ENCODE measurements around the gene CWC25. TPM values are rescaled to one million over a fixed set of nuclear protein-coding genes. Genes with fewer than 3 reads are reported as not detected.

Gene CWC25
- total and polyA plus RNA-seq, 9 of the 15 experiments (the other 6 are each of a cell fraction or from before 2014, with no cell fraction given) = 16.5 to 27.4 (median 23.0) TPM

DNA sequence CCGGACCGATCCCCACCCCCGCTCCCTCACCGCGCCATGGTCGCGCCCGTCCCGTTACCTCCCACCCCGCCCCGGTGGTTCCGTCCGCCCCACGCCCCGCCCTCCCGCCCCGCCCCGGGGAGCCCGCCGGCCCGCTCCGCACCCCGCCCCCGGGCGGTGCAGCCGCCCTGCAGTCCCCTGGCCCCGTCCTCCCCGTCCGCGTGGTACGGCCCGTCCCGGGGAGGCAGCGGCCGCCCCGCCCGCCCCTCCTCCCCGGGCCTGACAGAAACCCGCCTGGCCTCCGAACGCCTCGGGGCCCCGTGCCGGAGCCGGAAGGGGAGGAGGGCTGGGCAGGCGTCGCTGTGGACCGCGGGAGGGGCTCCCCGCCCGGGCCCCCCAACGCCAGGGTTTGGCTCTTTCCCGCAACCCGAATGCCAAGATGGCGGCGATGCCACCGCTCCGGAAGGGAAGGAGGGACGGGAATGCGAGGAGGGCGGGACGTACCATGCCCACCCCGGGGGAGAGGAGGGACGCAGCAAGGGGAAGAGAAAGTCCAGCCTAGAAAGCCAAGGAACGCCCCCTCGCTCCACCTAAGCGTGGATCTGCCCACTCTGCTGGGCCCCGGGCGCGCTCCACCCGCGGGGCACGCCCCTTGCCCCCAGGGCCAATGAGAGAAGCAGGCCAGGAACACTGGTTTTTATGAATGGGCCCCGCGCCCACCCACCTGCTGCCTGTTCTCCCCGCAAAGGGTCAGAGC lies 25.5 kb downstream of the CWC25 start, which contains the start of gene PIP4K2B (continued):
- TF ChIP-seq, protein P1, sequence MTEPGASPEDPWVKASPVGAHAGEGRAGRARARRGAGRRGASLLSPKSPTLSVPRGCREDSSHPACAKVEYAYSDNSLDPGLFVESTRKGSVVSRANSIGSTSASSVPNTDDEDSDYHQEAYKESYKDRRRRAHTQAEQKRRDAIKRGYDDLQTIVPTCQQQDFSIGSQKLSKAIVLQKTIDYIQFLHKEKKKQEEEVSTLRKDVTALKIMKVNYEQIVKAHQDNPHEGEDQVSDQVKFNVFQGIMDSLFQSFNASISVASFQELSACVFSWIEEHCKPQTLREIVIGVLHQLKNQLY (CRISPR knock-in tag; conservative IDR thresholded peaks at IDR 0.05) = 0 out of 4 replicates have a peak, but pooled peaks of 1 of the 2 experiments have one; percentile 59
- TF ChIP-seq MCM5 (IDR thresholded peaks at IDR 0.05; ENCODE audit: low read depth) (no peak), ZNF445 (CRISPR knock-in tag; IDR thresholded peaks at IDR 0.05; ENCODE audit: low read depth) (no peak), ZNF121 (CRISPR knock-in tag; conservative IDR thresholded peaks at IDR 0.05) (no peak), PCBP1 (IDR thresholded peaks at IDR 0.05; ENCODE audit: low read depth, low read length, poor library complexity, severe bottlenecking) (peak; percentile 77), KAT2B (IDR thresholded peaks at IDR 0.05; ENCODE audit: low read depth, low read length) (no peak), DIDO1 (tag; IDR thresholded peaks at IDR 0.05; ENCODE audit: low read depth) (no peak), MED1 (CRISPR knock-in tag; IDR thresholded peaks at IDR 0.05; ENCODE audit: borderline replicate concordance) (no peak), RAD51 (IDR thresholded peaks at IDR 0.05; ENCODE audit: borderline replicate concordance, low read depth) (no peak), POLR2AphosphoS5 (IDR thresholded peaks at IDR 0.05; ENCODE audit: control insufficient read depth, insufficient read depth, low read depth, low read length) (peak; percentile 66), RB1 (IDR thresholded peaks at IDR 0.05; ENCODE audit: low read depth) (peak; percentile 79), ZNF79 (CRISPR knock-in tag; IDR thresholded peaks at IDR 0.05; ENCODE audit: low read depth) (no peak), BRD9 (IDR thresholded peaks at IDR 0.05; ENCODE audit: low read depth, partially characterized antibody) (no peak), FUS (optimal IDR thresholded peaks at IDR 0.05; ENCODE audit: low read depth, low read length) (no peak), HDAC2 (IDR thresholded peaks at IDR 0.05) (peak; percentile 37; the same call in 1 of the 2 replicates)
- TF ChIP-seq, protein P2, sequence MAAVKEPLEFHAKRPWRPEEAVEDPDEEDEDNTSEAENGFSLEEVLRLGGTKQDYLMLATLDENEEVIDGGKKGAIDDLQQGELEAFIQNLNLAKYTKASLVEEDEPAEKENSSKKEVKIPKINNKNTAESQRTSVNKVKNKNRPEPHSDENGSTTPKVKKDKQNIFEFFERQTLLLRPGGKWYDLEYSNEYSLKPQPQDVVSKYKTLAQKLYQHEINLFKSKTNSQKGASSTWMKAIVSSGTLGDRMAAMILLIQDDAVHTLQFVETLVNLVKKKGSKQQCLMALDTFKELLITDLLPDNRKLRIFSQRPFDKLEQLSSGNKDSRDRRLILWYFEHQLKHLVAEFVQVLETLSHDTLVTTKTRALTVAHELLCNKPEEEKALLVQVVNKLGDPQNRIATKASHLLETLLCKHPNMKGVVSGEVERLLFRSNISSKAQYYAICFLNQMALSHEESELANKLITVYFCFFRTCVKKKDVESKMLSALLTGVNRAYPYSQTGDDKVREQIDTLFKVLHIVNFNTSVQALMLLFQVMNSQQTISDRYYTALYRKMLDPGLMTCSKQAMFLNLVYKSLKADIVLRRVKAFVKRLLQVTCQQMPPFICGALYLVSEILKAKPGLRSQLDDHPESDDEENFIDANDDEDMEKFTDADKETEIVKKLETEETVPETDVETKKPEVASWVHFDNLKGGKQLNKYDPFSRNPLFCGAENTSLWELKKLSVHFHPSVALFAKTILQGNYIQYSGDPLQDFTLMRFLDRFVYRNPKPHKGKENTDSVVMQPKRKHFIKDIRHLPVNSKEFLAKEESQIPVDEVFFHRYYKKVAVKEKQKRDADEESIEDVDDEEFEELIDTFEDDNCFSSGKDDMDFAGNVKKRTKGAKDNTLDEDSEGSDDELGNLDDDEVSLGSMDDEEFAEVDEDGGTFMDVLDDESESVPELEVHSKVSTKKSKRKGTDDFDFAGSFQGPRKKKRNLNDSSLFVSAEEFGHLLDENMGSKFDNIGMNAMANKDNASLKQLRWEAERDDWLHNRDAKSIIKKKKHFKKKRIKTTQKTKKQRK (IDR thresholded peaks at IDR 0.05; ENCODE audit: borderline replicate concordance, low read depth, low read length) = no peak
- TF ChIP-seq, protein P3, sequence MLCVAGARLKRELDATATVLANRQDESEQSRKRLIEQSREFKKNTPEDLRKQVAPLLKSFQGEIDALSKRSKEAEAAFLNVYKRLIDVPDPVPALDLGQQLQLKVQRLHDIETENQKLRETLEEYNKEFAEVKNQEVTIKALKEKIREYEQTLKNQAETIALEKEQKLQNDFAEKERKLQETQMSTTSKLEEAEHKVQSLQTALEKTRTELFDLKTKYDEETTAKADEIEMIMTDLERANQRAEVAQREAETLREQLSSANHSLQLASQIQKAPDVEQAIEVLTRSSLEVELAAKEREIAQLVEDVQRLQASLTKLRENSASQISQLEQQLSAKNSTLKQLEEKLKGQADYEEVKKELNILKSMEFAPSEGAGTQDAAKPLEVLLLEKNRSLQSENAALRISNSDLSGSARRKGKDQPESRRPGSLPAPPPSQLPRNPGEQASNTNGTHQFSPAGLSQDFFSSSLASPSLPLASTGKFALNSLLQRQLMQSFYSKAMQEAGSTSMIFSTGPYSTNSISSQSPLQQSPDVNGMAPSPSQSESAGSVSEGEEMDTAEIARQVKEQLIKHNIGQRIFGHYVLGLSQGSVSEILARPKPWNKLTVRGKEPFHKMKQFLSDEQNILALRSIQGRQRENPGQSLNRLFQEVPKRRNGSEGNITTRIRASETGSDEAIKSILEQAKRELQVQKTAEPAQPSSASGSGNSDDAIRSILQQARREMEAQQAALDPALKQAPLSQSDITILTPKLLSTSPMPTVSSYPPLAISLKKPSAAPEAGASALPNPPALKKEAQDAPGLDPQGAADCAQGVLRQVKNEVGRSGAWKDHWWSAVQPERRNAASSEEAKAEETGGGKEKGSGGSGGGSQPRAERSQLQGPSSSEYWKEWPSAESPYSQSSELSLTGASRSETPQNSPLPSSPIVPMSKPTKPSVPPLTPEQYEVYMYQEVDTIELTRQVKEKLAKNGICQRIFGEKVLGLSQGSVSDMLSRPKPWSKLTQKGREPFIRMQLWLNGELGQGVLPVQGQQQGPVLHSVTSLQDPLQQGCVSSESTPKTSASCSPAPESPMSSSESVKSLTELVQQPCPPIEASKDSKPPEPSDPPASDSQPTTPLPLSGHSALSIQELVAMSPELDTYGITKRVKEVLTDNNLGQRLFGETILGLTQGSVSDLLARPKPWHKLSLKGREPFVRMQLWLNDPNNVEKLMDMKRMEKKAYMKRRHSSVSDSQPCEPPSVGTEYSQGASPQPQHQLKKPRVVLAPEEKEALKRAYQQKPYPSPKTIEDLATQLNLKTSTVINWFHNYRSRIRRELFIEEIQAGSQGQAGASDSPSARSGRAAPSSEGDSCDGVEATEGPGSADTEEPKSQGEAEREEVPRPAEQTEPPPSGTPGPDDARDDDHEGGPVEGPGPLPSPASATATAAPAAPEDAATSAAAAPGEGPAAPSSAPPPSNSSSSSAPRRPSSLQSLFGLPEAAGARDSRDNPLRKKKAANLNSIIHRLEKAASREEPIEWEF (CRISPR knock-in tag; IDR thresholded peaks at IDR 0.05) = no peak
- TF ChIP-seq, protein P4, sequence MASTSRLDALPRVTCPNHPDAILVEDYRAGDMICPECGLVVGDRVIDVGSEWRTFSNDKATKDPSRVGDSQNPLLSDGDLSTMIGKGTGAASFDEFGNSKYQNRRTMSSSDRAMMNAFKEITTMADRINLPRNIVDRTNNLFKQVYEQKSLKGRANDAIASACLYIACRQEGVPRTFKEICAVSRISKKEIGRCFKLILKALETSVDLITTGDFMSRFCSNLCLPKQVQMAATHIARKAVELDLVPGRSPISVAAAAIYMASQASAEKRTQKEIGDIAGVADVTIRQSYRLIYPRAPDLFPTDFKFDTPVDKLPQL (IDR thresholded peaks at IDR 0.05; ENCODE audit: extremely low read depth, insufficient read length) = no peak

Data from K562 (cell line).